Tibial artery (tissue), 4 donors: ENCODE data around the gene PLCG2.

ENCODE experiments used
- DNase-seq, 2 donors: peaks; one replicate each; pipeline ENCODE4 v3.0.0-alpha.2; 2019
- H3K27ac ChIP-seq, 2 donors: fragments of 200-600 bp; sonication (generic) in 1 of 2; 1 replicate in 1 of 2; 2 replicates in 1 of 2; pipeline ENCODE4 v1.5.1; 2018 to 2019; ENCODE audit warnings: mild to moderate bottlenecking in 1 of 2
- H3K27me3 ChIP-seq, 2 donors: fragments of 200-600 bp; sonication (generic) in 1 of 2; one replicate each; pipeline versions ENCODE4 v1.5.1 to v1.6.0; 2016 to 2019
- H3K36me3 ChIP-seq, 3 donors: fragments of 200-600 bp; sonication (generic) in 2 of 3; one replicate each; pipeline ENCODE4 v1.5.1; 2016 to 2019; ENCODE audit warnings: mild to moderate bottlenecking in 2 of 3
- H3K4me1 ChIP-seq, 4 donors: fragments of 200-600 bp; sonication (generic) in 2 of 4; 1 replicate in 3 of 4; 2 replicates in 1 of 4; pipeline ENCODE4 v1.5.1; 2016 to 2019
- H3K4me3 ChIP-seq, 2 donors: fragments of 200-600 bp; sonication (generic) in 1 of 2; 1 replicate in 1 of 2; 2 replicates in 1 of 2; pipeline ENCODE4 v1.5.1; 2018 to 2019; ENCODE audit warnings: mild to moderate bottlenecking in 2 of 2
- H3K9me3 ChIP-seq, 3 donors: fragments of 200-600 bp; sonication (generic) in 1 of 3; one replicate each; pipeline ENCODE4 v1.5.1; 2016 to 2019
- intact Hi-C: fragments of 100-400 bp; cut with DNase I; formaldehyde crosslinking; loops from one replicate; pipeline ENCODE4 v1.15.0; 2023; ENCODE audit warnings: low total_unique reads
- TF ChIP-seq, protein P1 (sequence below), 2 experiments: fragments of 200-600 bp in 1 of 2; fragments of 450-650 bp in 1 of 2; IDR thresholded peaks; one replicate each; pipeline ENCODE4 v1.5.1; 2017 to 2019; ENCODE audit warnings: antibody characterized with exemption in 2 of 2, mild to moderate bottlenecking in 1 of 2, moderate library complexity in 1 of 2

The PLCG2 gene

DNA sequence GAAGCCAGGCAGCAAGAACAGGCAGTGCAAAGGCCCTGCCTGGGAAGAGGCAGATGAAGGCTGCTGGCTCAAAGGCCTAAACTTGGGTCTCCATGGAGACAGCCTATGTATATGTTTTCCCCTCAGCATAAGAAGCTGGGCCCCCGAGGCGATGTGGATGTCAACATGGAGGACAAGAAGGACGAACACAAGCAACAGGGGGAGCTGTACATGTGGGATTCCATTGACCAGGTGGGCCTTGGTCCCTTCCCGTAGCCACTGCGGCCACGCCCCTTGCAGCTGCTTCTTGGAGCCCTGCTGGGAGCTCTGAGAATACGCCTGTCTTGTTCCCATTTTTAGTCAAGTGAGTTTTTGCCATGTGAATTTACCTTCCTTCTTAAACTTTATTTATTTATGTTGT lies 126.2 kb downstream of the PLCG2 start:
- Histone ChIP-seq H3K36me3 (peaks cover 0 to 2% (median 0%) of the 10 kb centered on the region in 3 donors), H3K4me1 (no peaks in the 10 kb centered on the region), H3K4me3 (no peak overlapping the region), H3K27me3 (peaks cover 0 to 12% of the 10 kb centered on the region in 2 donors), H3K9me3 (no peaks in the 10 kb centered on the region), H3K27ac (no peak overlapping the region)
- TF ChIP-seq, protein P1, sequence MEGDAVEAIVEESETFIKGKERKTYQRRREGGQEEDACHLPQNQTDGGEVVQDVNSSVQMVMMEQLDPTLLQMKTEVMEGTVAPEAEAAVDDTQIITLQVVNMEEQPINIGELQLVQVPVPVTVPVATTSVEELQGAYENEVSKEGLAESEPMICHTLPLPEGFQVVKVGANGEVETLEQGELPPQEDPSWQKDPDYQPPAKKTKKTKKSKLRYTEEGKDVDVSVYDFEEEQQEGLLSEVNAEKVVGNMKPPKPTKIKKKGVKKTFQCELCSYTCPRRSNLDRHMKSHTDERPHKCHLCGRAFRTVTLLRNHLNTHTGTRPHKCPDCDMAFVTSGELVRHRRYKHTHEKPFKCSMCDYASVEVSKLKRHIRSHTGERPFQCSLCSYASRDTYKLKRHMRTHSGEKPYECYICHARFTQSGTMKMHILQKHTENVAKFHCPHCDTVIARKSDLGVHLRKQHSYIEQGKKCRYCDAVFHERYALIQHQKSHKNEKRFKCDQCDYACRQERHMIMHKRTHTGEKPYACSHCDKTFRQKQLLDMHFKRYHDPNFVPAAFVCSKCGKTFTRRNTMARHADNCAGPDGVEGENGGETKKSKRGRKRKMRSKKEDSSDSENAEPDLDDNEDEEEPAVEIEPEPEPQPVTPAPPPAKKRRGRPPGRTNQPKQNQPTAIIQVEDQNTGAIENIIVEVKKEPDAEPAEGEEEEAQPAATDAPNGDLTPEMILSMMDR (IDR thresholded peaks at IDR 0.05): no peak
- intact Hi-C loops: no loop called here
- no peak for DNase-seq

DNA sequence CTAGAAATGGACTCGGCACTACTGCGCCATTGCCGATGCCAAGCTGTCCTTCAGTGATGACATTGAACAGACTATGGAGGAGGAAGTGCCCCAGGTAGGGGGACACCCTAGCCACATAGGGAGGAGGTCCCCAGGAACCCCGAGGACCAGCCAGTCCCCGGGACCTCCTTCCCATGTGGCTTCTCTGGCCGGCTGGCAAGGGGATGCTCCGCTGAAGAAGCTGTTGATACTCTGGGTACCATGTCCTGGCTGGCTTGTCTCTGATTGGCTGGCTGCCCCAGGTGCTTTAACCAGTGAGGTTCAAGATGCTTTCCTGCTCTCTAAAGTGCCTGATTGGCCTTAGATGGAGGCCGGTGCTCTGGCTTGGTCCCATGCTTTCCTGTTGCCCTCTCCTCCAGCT lies 128.6 kb downstream of the PLCG2 start:
- Histone ChIP-seq H3K4me1 (no peaks in the 10 kb centered on the region), H3K36me3 (peaks cover 0 to 7% (median 0%) of the 10 kb centered on the region in 3 donors), H3K27me3 (peaks cover 0 to 6% of the 10 kb centered on the region in 2 donors), H3K4me3 (no peak overlapping the region), H3K9me3 (no peaks in the 10 kb centered on the region), H3K27ac (no peak overlapping the region)
- TF ChIP-seq, protein P1 (IDR thresholded peaks at IDR 0.05): no peak
- no peak for DNase-seq
- intact Hi-C loops: no loop called here

DNA sequence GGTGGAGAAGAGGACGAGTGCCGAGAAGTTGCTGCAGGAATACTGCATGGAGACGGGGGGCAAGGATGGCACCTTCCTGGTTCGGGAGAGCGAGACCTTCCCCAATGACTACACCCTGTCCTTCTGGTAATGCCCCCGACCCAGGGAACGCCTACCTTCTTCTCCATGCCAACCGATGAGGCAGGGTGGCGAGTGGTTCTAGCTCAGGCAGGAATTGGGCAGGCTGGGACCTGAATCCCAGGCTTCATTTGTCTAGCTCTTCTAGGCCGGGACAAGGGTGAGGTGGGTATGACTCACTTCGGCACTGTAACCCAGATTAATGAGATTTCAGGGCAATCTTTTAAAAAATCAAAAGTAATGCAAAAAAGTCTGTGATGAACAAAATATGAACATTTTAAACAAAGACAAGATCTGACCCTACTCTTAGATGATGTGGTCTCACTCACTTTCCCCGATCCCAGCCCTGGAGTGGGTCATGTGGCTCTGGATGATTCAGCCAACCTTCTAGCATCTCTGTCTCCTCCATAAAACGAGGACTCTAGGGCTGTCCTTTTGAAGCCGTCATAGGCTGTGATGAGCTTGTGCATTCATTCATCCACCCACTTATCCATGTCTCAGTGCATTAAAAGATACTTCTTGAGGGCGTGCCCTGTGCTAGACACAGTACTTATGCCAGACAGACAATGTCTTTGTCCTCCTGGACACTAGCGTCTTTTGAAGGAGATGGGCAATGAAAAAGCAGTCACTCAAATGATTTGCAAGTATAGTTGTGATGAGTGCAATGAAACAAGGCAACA lies 129.6 kb downstream of the PLCG2 start:
- H3K4me1 ChIP-seq: no peaks in the 10 kb centered on the region
- H3K9me3 ChIP-seq: no peaks in the 10 kb centered on the region
- TF ChIP-seq, protein P1 (IDR thresholded peaks at IDR 0.05): no peak
- intact Hi-C loops: no loop called here
- peaks cover 0 to 9% (median 0%) of the 10 kb centered on the region in 3 donors for H3K36me3 ChIP-seq
- peaks cover 0 to 1% of the 10 kb centered on the region in 2 donors for H3K27me3 ChIP-seq
- no peak for DNase-seq
- no peak overlapping the region for H3K27ac ChIP-seq
- no peak overlapping the region for H3K4me3 ChIP-seq

DNA sequence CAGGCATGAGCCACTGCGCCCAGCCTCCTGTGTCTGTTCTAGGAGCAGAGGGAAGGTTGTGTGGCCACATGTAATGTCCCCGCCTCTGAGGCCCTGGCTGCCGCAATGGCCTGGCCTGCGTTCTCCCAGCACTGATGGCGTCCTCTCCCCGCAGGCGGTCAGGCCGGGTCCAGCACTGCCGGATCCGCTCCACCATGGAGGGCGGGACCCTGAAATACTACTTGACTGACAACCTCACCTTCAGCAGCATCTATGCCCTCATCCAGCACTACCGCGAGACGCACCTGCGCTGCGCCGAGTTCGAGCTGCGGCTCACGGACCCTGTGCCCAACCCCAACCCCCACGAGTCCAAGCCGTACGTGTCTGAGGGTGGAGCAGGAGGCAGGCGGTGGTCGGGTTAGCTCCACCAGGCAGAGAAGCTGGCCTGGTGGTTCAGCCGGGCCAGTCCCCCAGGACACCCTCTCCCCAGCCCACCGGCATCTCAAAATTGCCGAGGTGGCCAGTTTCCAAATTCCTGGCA lies 131.3 kb downstream of the PLCG2 start:
- Histone ChIP-seq H3K9me3 (no peaks in the 10 kb centered on the region), H3K4me1 (no peaks in the 10 kb centered on the region), H3K36me3 (peaks cover 0 to 9% (median 0%) of the 10 kb centered on the region in 3 donors), H3K4me3 (no peak overlapping the region), H3K27me3 (peaks cover 0 to 5% of the 10 kb centered on the region in 2 donors), H3K27ac (no peak overlapping the region)
- intact Hi-C loops: no loop called here
- TF ChIP-seq, protein P1 (IDR thresholded peaks at IDR 0.05): no peak
- no peak for DNase-seq

DNA sequence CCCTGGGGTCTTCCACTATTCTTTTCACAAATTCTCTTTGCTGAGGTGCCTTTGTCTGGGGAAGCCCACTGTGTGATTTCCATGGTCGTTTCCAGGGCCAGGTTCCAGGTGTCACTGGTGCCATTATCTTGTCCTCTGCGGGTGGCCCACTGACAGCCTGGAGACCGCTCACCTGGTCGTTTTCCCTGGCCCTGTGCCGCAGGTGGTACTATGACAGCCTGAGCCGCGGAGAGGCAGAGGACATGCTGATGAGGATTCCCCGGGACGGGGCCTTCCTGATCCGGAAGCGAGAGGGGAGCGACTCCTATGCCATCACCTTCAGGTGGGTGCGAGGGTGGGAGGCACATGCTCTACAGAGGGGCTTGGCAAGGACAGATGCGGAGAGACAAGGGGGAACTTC lies 133.3 kb downstream of the PLCG2 start:
- TF ChIP-seq, protein P1 (IDR thresholded peaks at IDR 0.05): no peak
- H3K36me3 ChIP-seq: peaks cover 0 to 9% (median 0%) of the 10 kb centered on the region in 3 donors
- intact Hi-C loops: no loop called here
- H3K27ac ChIP-seq: no peak overlapping the region
- no peaks in the 10 kb centered on the region for H3K9me3 ChIP-seq
- DNase-seq: no peak
- H3K27me3 ChIP-seq: peaks cover 0 to 5% of the 10 kb centered on the region in 2 donors
- no peak overlapping the region for H3K4me3 ChIP-seq
- H3K4me1 ChIP-seq: no peaks in the 10 kb centered on the region
